Aorta (tissue), 5 donors: ENCODE measurements around the gene LCNL1. TPM values are rescaled to one million over a fixed set of nuclear protein-coding genes. Genes with fewer than 3 reads are reported as not detected.

Experiments
- ATAC-seq: fragments of 200-7000 bp; cut with Tn5 transposase; one replicate; pipeline ENCODE4 v1.9.1; 2022; ENCODE audit warnings: moderate library complexity; ENCODE audit not compliant: low FRiP score
- DNase-seq, 2 donors: peaks; one replicate each; pipeline ENCODE4 v3.0.0-alpha.2; 2020
- H3K27ac ChIP-seq, 2 donors: one replicate each; pipeline ENCODE4 v1.5.1; 2013; ENCODE audit warnings: low read length in 2 of 2, mild to moderate bottlenecking in 2 of 2, moderate library complexity in 2 of 2, control low read depth in 1 of 2, inconsistent platforms in 1 of 2, low read depth in 1 of 2
- H3K27me3 ChIP-seq, 2 donors: one replicate each; pipeline ENCODE4 v1.6.1; 2013; ENCODE audit warnings: control low read depth in 1 of 2, low read length in 1 of 2, mild to moderate bottlenecking in 1 of 2, moderate library complexity in 1 of 2; ENCODE audit not compliant: insufficient read depth in 2 of 2, control insufficient read depth in 1 of 2
- H3K36me3 ChIP-seq, 2 donors: one replicate each; pipeline ENCODE4 v1.6.1; 2013; ENCODE audit warnings: control low read depth in 1 of 2, low read length in 1 of 2, mild to moderate bottlenecking in 1 of 2; ENCODE audit not compliant: insufficient read depth in 2 of 2, control insufficient read depth in 1 of 2
- H3K4me1 ChIP-seq, 2 donors: one replicate each; pipeline ENCODE4 v1.6.1; 2013; ENCODE audit warnings: low read length in 2 of 2, control low read depth in 1 of 2, mild to moderate bottlenecking in 1 of 2, moderate library complexity in 1 of 2; ENCODE audit not compliant: insufficient read depth in 2 of 2, control insufficient read depth in 1 of 2
- H3K4me3 ChIP-seq, 2 donors: one replicate each; pipeline ENCODE4 v1.5.1; 2013; ENCODE audit warnings: low read length in 2 of 2, control low read depth in 1 of 2, mild to moderate bottlenecking in 1 of 2
- H3K9me3 ChIP-seq: one replicate; pipeline ENCODE4 v1.6.1; 2013; ENCODE audit warnings: mild to moderate bottlenecking, low read length; ENCODE audit not compliant: control insufficient read depth
- WGBS, 2 donors: extraction: QIAGEN DNeasy Blood & Tissue Kit; methylation state at CpG; one replicate each; pipeline ENCODE4 v1.1.7; 2013; 5-methylcytosine and 5-hydroxymethylcytosine counted together
- intact Hi-C, 2 donors: fragments of 100-400 bp; cut with DNase I; formaldehyde crosslinking; loops; one replicate each; pipeline versions ENCODE4 v1.14.2 to v1.15.0; 2022
- polyA plus RNA-seq, 2 donors: library from polyadenylated mRNA; stranded (reverse); fragments of 200-250 nt; gene quantifications; one replicate each; pipeline ENCODE4 v1.2.3, GENCODE V29; 2013
- total RNA-seq, 2 donors: library from RNA; stranded (reverse); fragmentation: NEBNext Ultra II Directional; extraction: Animal tissue kit (Norgen Biotek cat#: 25700); gene quantifications; one replicate each; pipeline ENCODE4 v1.2.1, GENCODE V29; 2021
- donor health status: healthy with polysubstance abuse.
- donor health status: Bipolar disorder and iron deficiency.
- donor health status: DM: no; HTN: no; CAD: no.
- donor health status: DM: no; HTN: no; CAD: no.
- donor health status: DM: yes; HTN: yes; CAD: no.

The LCNL1 gene
- total and polyA plus RNA-seq, 4 donors, result 0.15 to 1.1 (median 0.36) TPM; not detected in 1

- intact Hi-C loops, result loop anchor here (2.0 to 10.0 kb wide), 5 partner anchors 47 to 161 kb away; partner anchors contain the start of genes TRAF2 (in 2 of the 2), AJM1 (in 1 of the 2), FUT7 (in 1 of the 2) and PAXX (in 1 of the 2)
- WGBS, 2 donors, result 87 to 90% methylated on average over 30 of the region's 30 CpGs
- no peak for ATAC-seq
- Histone ChIP-seq H3K36me3 (peaks cover 0 to 8% of the 10 kb centered on the region in 2 donors), H3K4me3 (no peak overlapping the region), H3K27ac (no peak overlapping the region), H3K4me1 (no peaks in the 10 kb centered on the region), H3K27me3 (no peaks in the 10 kb centered on the region), H3K9me3 (no peaks in the 10 kb centered on the region)
- DNase-seq, result peak in 1 of 2 donors; percentile 51
Measured at GRCh38 chr9:136945333-136946227, 37.2 kb upstream of the LCNL1 start.

GRCh38 chr9:136946228-136947027 lies 36.4 kb upstream of the LCNL1 start:
- DNase-seq, result peak in 1 of 2 donors; percentile 48
- H3K4me1 ChIP-seq, result no peaks in the 10 kb centered on the region
- no peaks in the 10 kb centered on the region for H3K9me3 ChIP-seq
- intact Hi-C loops, result loop anchor here (5.0 to 10.0 kb wide), 4 partner anchors 46 to 162 kb away; partner anchors contain the start of genes TRAF2 (in 2 of the 2), FUT7 (in 1 of the 2) and PAXX (in 1 of the 2)
- 79 to 80% methylated on average over 27 of the region's 27 CpGs for WGBS, 2 donors
- no peaks in the 10 kb centered on the region for H3K27me3 ChIP-seq
- H3K4me3 ChIP-seq, result no peak overlapping the region
- peaks cover 0 to 2% of the 10 kb centered on the region in 2 donors for H3K36me3 ChIP-seq
- H3K27ac ChIP-seq, result no peak overlapping the region
- no peak for ATAC-seq

GRCh38 chr9:136947028-136947891 lies 35.5 kb upstream of the LCNL1 start:
- H3K9me3 ChIP-seq, result no peaks in the 10 kb centered on the region
- intact Hi-C loops, result loop anchor here (5.0 to 10.0 kb wide), 4 partner anchors 45 to 162 kb away; partner anchors contain the start of genes TRAF2 (in 2 of the 2), FUT7 (in 1 of the 2) and PAXX (in 1 of the 2)

GRCh38 chr9:136947955-136948510 lies 34.8 kb upstream of the LCNL1 start:
- no peak for ATAC-seq
- no peaks in the 10 kb centered on the region for H3K9me3 ChIP-seq
- intact Hi-C loops, result loop anchor here (5.0 to 10.0 kb wide), 4 partner anchors 44 to 163 kb away; partner anchors contain the start of genes TRAF2 (in 2 of the 2), FUT7 (in 1 of the 2) and PAXX (in 1 of the 2)
- H3K4me1 ChIP-seq, result no peaks in the 10 kb centered on the region
- WGBS, 2 donors, result 35 to 42% methylated on average over 15 of the region's 15 CpGs
- H3K36me3 ChIP-seq, result no peaks in the 10 kb centered on the region
- H3K4me3 ChIP-seq, result no peak overlapping the region
- H3K27ac ChIP-seq, result no peak overlapping the region
- no peaks in the 10 kb centered on the region for H3K27me3 ChIP-seq
- peak in 1 of 2 donors; percentile 72 for DNase-seq

More at GRCh38 chr9:136947028-136947891, 35.5 kb upstream of the LCNL1 start:
- Histone ChIP-seq H3K27ac (no peak overlapping the region), H3K36me3 (no peaks in the 10 kb centered on the region), H3K4me1 (no peaks in the 10 kb centered on the region), H3K27me3 (no peaks in the 10 kb centered on the region), H3K4me3 (no peak overlapping the region)
- DNase-seq (peak in 1 of 2 donors; percentile 49), ATAC-seq (no peak)
- 17 to 24% methylated on average over 26 of the region's 26 CpGs for WGBS, 2 donors

- intact Hi-C loops, result loop anchor here (5.0 to 10.0 kb wide), 4 partner anchors 43 to 165 kb away; partner anchors contain the start of genes TRAF2 (in 2 of the 2), FUT7 (in 1 of the 2) and PAXX (in 1 of the 2)
- DNase-seq, result no peak
- H3K27me3 ChIP-seq, result no peaks in the 10 kb centered on the region
- no peaks in the 10 kb centered on the region for H3K4me1 ChIP-seq
- WGBS, 2 donors, result 18 to 24% methylated on average over 19 to 22 of the region's 22 CpGs
- no peak overlapping the region for H3K27ac ChIP-seq
- H3K36me3 ChIP-seq, result no peaks in the 10 kb centered on the region
- no peaks in the 10 kb centered on the region for H3K9me3 ChIP-seq
- no peak for ATAC-seq
- H3K4me3 ChIP-seq, result peak overlapping the region; percentile 21 to 41
Measured at GRCh38 chr9:136949239-136949816, 33.5 kb upstream of the LCNL1 start.

- ATAC-seq, result peak; percentile 90
Measured at GRCh38 chr9:136949817-136950655, 32.8 kb upstream of the LCNL1 start.

More at GRCh38 chr9:136949817-136950655, 32.8 kb upstream of the LCNL1 start:
- Histone ChIP-seq H3K4me1 (no peaks in the 10 kb centered on the region), H3K27ac (peak overlapping the region in 1 of 2 donors; percentile 41), H3K36me3 (no peaks in the 10 kb centered on the region), H3K4me3 (peak overlapping the region; percentile 21 to 41), H3K27me3 (no peaks in the 10 kb centered on the region), H3K9me3 (no peaks in the 10 kb centered on the region)
- peak; percentile 96 to 98 for DNase-seq
- 1% methylated on average over 54 to 63 of the region's 63 CpGs for WGBS, 2 donors
- intact Hi-C loops, result loop anchor here (5.0 to 10.0 kb wide), 4 partner anchors 42 to 165 kb away; partner anchors contain the start of genes FUT7 (in 2 of the 2), TRAF2 (in 2 of the 2) and PAXX (in 1 of the 2)
